GM12874 (cell line): ENCODE measurements around the gene OR56A1.

Source experiments
- CTCF ChIP-seq: IDR thresholded peaks from 2 replicates; pipeline ENCODE4 v1.5.1; 2011; ENCODE audit warnings: low read depth, mild to moderate bottlenecking, control low read depth, low read length, moderate library complexity; ENCODE audit not compliant: insufficient read depth

OR56A1 gene

GRCh38 chr11:6012035-6012668 lies 18.4 kb downstream of the OR56A1 start:
- TF ChIP-seq CTCF, result no peak

- no peak for TF ChIP-seq CTCF
Measured at GRCh38 chr11:6006846-6007245, 23.7 kb downstream of the OR56A1 start, which contains the start of gene OR56A4. OR56A4 (minus strand) TSS chr11:6006946; CDS start chr11:6002992, 3,954 bp downstream.

GRCh38 chr11:6006395-6006794 lies 24.2 kb downstream of the OR56A1 start:
- TF ChIP-seq CTCF, result no peak

GRCh38 chr11:6002202-6002699 lies 28.3 kb downstream of the OR56A1 start:
- no peak for TF ChIP-seq CTCF

- no peak for TF ChIP-seq CTCF
Measured at GRCh38 chr11:5994791-5995190, 35.8 kb downstream of the OR56A1 start.

- TF ChIP-seq CTCF, result peak; percentile 40; the same call in 1 of the 2 replicates
Measured at GRCh38 chr11:5992604-5993251, 37.8 kb downstream of the OR56A1 start.

- no peak for TF ChIP-seq CTCF
Measured at GRCh38 chr11:5992150-5992549, 38.4 kb downstream of the OR56A1 start.
